ENCODE measurements around the gene CENPU. TPM values are rescaled to one million over a fixed set of nuclear protein-coding genes. Genes with fewer than 3 reads are reported as not detected.

CENPU gene
- total RNA-seq, 1 donor from 2014 or later: 28.2 TPM

Other genes starting within 250 kb of the CENPU start
- gene CASP3, start 84.6 kb downstream of the CENPU start, total RNA-seq: 54.6 TPM
- 33.0 TPM for gene PRIMPOL, start 84.4 kb downstream of the CENPU start, total RNA-seq
- 78.9 TPM for gene ACSL1, start 91.9 kb upstream of the CENPU start, total RNA-seq

Measured in tongue (tissue), 1 donor.